ENCODE results near the gene MYBPC3.

The MYBPC3 gene

DNA sequence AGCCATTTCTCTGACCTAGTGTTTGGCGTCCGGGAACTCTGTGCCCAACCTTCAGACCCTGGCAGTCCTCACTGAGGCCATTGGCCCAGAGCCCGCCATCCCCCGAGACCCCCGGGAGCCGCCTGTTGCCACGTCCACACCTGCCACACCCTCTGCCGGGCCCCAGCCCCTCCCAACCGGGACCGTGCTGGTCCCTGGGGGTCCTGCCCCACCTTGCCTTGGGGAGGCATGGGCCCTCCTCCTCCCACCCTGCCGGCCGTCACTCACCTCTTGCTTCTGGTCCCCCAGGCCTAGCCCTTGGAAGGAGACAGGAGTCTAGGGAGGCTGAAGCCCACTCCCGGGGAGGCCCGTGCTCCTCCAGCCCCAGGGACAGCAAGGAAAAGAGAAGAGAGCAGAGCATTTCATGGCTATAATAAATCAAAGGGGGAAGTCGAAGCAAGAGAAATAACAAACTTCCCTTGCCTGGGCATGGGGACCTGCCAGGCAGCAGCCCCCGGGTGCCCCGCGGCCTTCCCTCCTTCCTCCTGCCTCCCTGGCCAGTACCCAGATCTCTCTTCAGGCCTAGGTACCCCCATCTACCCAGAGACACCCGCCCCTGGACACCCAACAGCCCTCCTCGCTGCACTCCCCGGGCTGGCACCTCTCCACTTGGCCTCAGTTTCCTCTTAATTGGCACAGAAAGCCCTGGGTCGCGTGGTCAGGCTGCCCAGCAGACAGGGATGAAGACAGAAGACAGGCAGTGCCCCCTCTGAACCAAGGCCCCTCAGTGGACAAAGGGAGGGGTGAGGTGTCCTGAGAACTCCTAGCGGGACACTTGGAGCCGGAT, 42.9 kb upstream of the MYBPC3 start:
- DNase-seq (ENCODE audit: low spot score): no peak
- TF ChIP-seq, protein P1, sequence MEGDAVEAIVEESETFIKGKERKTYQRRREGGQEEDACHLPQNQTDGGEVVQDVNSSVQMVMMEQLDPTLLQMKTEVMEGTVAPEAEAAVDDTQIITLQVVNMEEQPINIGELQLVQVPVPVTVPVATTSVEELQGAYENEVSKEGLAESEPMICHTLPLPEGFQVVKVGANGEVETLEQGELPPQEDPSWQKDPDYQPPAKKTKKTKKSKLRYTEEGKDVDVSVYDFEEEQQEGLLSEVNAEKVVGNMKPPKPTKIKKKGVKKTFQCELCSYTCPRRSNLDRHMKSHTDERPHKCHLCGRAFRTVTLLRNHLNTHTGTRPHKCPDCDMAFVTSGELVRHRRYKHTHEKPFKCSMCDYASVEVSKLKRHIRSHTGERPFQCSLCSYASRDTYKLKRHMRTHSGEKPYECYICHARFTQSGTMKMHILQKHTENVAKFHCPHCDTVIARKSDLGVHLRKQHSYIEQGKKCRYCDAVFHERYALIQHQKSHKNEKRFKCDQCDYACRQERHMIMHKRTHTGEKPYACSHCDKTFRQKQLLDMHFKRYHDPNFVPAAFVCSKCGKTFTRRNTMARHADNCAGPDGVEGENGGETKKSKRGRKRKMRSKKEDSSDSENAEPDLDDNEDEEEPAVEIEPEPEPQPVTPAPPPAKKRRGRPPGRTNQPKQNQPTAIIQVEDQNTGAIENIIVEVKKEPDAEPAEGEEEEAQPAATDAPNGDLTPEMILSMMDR (IDR thresholded peaks at IDR 0.05; ENCODE audit: extremely low read depth, insufficient read depth, missing control alignments): no peak
- in situ Hi-C loops (cut with MboI; ENCODE audit: low pct_unique_long_range_greater_than_20kb, low sequenced_read_pairs, unreplicated experiment): no loop called here

DNA sequence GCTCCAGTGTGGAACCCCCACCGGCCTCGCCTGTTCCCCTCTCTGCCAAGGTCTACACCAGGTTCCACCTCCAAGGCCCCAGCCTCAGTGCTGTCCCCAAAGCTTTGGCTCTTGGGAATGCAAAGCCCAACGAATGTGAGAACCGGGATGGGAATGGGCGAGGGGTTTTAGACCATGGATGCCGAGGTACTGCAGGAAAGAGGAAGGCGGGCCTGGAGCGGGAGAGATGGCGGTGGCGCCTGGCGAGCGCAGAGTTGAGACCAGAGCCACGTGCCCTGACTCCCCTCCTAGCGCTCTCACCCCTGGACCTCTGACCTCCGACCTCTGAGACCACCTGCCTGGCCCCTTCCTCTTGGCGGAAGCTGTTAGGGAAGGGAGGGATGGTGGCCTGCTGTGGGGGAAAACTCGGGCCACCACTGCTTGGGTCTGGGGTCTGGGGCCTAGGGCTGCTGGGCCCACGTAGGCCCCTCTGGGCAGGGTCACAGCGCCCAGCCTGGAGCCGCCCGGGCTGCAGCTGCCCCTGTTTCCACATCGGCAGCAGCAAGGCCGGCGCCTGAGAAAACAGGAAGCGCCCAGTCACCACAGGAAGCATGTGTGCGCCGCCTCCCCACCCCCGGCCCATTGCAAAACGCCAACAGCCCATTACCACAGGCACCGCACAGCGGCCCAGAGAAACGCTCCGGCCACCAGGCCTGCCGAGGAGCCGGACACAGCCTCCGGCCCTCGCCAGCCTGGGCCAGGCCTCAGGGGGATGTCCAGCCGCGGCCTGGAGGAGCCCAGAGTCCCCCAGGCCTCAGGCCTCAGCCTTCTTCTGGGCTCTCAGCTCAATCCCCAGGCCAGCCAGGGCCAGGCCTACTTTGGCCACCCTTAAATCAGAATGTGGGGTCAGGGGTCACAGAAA, 42.1 kb upstream of the MYBPC3 start:
- DNase-seq (ENCODE audit: low spot score): peak; percentile 87
- in situ Hi-C loops (cut with MboI; ENCODE audit: low pct_unique_long_range_greater_than_20kb, low sequenced_read_pairs, unreplicated experiment): no loop called here
- TF ChIP-seq, protein P1 (IDR thresholded peaks at IDR 0.05; ENCODE audit: extremely low read depth, insufficient read depth, missing control alignments): no peak

DNA sequence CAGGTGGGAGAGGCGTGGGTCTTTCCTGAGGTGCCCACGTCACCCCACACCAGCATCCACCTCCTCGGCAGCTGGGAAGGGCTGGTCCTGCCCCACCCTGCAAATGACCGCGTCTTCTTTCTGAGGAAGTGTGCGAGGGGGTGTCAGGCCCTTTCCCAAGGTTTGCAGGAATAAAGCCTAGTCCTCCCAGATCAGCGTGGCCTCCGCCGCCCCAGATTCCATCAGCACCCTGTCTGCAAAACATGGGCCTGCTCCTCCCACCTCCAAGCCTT, 41.5 kb upstream of the MYBPC3 start:
- in situ Hi-C loops (cut with MboI; ENCODE audit: low pct_unique_long_range_greater_than_20kb, low sequenced_read_pairs, unreplicated experiment): no loop called here
- TF ChIP-seq, protein P1 (IDR thresholded peaks at IDR 0.05; ENCODE audit: extremely low read depth, insufficient read depth, missing control alignments): no peak
- no peak for DNase-seq (ENCODE audit: low spot score)

DNA sequence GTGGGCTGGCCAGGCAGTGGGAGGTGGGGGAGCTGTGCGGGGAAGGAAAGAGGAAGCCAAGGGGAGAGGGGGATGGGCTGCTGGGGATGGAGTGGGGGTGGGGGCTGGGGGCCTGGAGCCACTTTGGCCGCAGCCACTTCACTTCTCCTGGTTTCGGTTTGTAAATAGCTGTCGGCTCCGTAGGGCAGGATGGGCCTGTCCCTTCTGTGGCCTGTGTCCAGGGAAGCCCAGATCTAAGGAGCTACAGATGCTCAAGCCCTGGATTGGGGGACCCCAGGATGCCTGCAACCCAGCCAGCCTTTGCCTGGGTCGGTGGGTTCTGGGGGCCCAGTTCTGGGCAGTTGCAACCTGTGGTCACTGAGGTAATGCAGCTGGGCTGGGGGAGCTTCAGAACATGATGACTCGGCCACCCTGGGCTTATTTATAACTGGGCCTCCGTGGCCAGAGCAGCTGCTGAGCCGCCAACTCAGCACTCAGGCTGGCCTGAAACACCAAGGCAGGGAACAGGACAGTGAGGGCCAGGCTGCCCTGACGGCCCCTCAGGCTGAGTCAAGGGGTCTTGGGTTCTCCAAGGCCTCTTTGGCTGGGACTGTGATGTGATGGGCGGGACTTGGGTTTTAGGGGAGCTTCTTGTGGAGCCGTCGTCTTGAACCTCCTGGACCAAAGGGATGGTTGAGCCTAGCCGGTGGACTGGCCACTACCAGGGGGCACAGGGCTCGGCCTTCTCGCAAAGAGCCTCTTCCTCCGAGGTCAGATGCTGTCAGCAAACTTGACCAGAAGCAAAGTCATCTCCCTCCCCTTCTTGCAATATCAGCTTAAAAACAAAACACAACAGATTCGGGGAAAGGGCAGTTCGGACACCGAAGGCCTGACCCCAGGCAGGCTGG, 40.9 kb upstream of the MYBPC3 start:
- in situ Hi-C loops (cut with MboI; ENCODE audit: low pct_unique_long_range_greater_than_20kb, low sequenced_read_pairs, unreplicated experiment): no loop called here
- TF ChIP-seq, protein P1 (IDR thresholded peaks at IDR 0.05; ENCODE audit: extremely low read depth, insufficient read depth, missing control alignments): no peak

DNA sequence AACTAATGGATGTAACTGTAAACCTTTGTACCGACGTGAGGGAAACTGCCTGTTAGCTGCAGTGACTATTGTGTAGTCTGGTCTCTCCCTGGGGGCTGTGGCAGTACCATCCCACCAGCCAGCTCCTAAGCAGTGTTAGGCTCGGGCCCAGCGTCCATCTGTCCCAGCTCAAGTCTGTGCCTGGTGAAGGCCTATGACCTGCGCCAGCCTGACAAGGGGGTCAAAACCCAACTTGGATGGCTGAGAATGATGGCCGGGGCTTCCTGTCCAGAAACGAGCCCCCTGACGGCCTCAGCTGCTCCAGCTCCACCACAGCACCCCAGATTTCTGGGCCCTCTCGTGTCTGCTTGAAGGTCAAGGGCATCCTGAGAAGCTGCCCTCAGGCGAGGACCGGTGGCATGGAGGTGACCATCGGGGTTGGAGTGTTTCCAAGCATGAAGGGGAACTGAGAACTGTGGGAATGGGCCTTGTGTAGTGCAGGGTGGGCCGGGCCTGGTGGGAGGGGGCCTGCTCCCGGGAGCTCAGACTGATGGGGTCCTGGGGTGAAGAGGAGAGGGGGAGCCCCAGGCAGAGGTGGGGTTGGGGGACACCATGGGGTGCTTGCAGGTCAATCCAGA, 40.2 kb upstream of the MYBPC3 start:
- in situ Hi-C loops (cut with MboI; ENCODE audit: low pct_unique_long_range_greater_than_20kb, low sequenced_read_pairs, unreplicated experiment): no loop called here
- TF ChIP-seq, protein P1 (IDR thresholded peaks at IDR 0.05; ENCODE audit: extremely low read depth, insufficient read depth, missing control alignments): no peak
- peak; percentile 24 for DNase-seq (ENCODE audit: low spot score)

More for the DNA sequence above, 40.9 kb upstream of the MYBPC3 start:
- peak; percentile 63 for DNase-seq (ENCODE audit: low spot score)
